Breast epithelium (tissue), 4 donors: ENCODE data around the gene HBS1L. TPM values are rescaled to one million over a fixed set of nuclear protein-coding genes. Genes with fewer than 3 reads are reported as not detected.
"Not testable (repeated sequence)": the region's sequence is repeated elsewhere in the genome, so short reads cannot be mapped to it uniquely, and the experiment has no call there.

Source experiments
- DNase-seq, 2 donors: peaks; one replicate each; pipeline ENCODE4 v3.0.0-alpha.2; 2019; ENCODE audit warnings: low spot score in 2 of 2
- H3K27ac ChIP-seq, 2 donors: fragments of 200-600 bp; sonication (generic) in 1 of 2; one replicate each; pipeline ENCODE4 v1.5.1; 2016 to 2019; ENCODE audit warnings: mild to moderate bottlenecking in 1 of 2
- H3K27me3 ChIP-seq, 2 donors: fragments of 200-600 bp; sonication (generic) in 1 of 2; one replicate each; pipeline versions ENCODE4 v1.5.1 to v1.6.0; 2017 to 2019; ENCODE audit warnings: control low read depth in 1 of 2, mild to moderate bottlenecking in 1 of 2
- H3K36me3 ChIP-seq: fragments of 200-600 bp; one replicate; pipeline ENCODE4 v1.5.1; 2019
- H3K4me1 ChIP-seq, 2 donors: fragments of 200-600 bp; sonication (generic); one replicate each; pipeline ENCODE4 v1.5.1; 2016 to 2019; ENCODE audit warnings: control low read depth in 1 of 2
- H3K4me3 ChIP-seq, 3 donors: fragments of 200-600 bp; sonication (generic); 1 replicate in 2 of 3; 2 replicates in 1 of 3; pipeline ENCODE4 v1.5.1; 2016 to 2019; ENCODE audit warnings: mild to moderate bottlenecking in 3 of 3, moderate library complexity in 2 of 3
- H3K9me3 ChIP-seq, 2 donors: fragments of 200-600 bp; sonication (generic) in 1 of 2; one replicate each; pipeline ENCODE4 v1.5.1; 2016 to 2019; ENCODE audit warnings: control low read depth in 1 of 2
- CTCF ChIP-seq, 3 donors: fragments of 450-650 bp; IDR thresholded peaks; one replicate each; pipeline ENCODE4 v1.5.1; 2016 to 2017; ENCODE audit warnings: antibody characterized with exemption in 3 of 3, mild to moderate bottlenecking in 3 of 3, moderate library complexity in 3 of 3
- POLR2A ChIP-seq: fragments of 450-650 bp; IDR thresholded peaks from one replicate; pipeline ENCODE4 v1.6.1; 2016; ENCODE audit warnings: antibody characterized with exemption, mild to moderate bottlenecking, moderate library complexity
- POLR2AphosphoS5 ChIP-seq, 3 donors: sonication (generic); formaldehyde crosslinking; IDR thresholded peaks; one replicate each; pipeline ENCODE4 v1.6.1; 2017; ENCODE audit warnings: antibody characterized with exemption in 3 of 3
- intact Hi-C: fragments of 100-400 bp; cut with DNase I; formaldehyde crosslinking; loops from one replicate; pipeline ENCODE4 v1.15.1; 2023; ENCODE audit warnings: low total_unique reads
- total RNA-seq, 3 donors: library from RNA; depleted of rRNA; stranded (reverse); fragments of >200 nt; gene quantifications; one replicate each; pipeline ENCODE4 v1.1.0, GENCODE V29; 2016

Gene HBS1L
- total RNA-seq, 3 donors from 2014 or later: 42.0 to 55.5 (median 52.0) TPM

GRCh38 chr6:135063926-135064325 lies 9.3 kb upstream of the HBS1L start:
- Histone ChIP-seq H3K36me3 (no peaks in the 10 kb centered on the region), H3K27me3 (no peaks in the 10 kb centered on the region), H3K4me3 (no peak overlapping the region), H3K27ac (no peak overlapping the region), H3K9me3 (no peaks in the 10 kb centered on the region), H3K4me1 (no peaks in the 10 kb centered on the region)
- intact Hi-C loops: no loop called here
- no peak for DNase-seq
- TF ChIP-seq POLR2A (no peak), CTCF (IDR thresholded peaks at IDR 0.05) (no peak), POLR2AphosphoS5 (IDR thresholded peaks at IDR 0.05) (no peak)

DNA sequence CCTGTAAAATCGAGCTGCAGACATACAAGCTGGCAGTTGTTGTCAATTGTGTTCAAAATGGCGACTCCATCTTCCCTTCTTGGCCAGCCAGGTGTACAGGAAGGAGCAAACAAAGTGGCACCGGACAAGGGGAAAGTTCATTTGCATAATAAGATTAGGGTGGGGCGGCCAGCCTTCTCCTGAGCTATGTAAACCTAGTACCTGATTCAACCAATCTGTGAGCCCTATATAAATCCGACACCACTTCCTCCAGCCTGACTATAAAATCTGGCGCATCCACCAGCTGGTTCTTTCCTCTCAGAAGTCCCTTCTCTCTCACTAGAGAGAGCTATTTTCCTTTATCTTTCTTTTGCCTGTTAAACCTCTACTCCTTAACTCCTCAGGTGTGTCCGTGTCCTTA lies 8.1 kb upstream of the HBS1L start:
- intact Hi-C loops: no loop called here
- H3K4me1 ChIP-seq: no peaks in the 10 kb centered on the region
- H3K27me3 ChIP-seq: no peaks in the 10 kb centered on the region
- no peaks in the 10 kb centered on the region for H3K9me3 ChIP-seq
- no peak overlapping the region for H3K4me3 ChIP-seq
- DNase-seq: no peak
- no peaks in the 10 kb centered on the region for H3K36me3 ChIP-seq
- TF ChIP-seq POLR2A: no peak
- TF ChIP-seq POLR2AphosphoS5 (IDR thresholded peaks at IDR 0.05): no peak
- TF ChIP-seq CTCF (IDR thresholded peaks at IDR 0.05): no peak
- H3K27ac ChIP-seq: no peak overlapping the region

- Histone ChIP-seq H3K4me1 (no peaks in the 10 kb centered on the region), H3K27ac (no peak overlapping the region), H3K27me3 (no peaks in the 10 kb centered on the region), H3K36me3 (no peaks in the 10 kb centered on the region), H3K9me3 (no peaks in the 10 kb centered on the region), H3K4me3 (no peak overlapping the region)
- intact Hi-C loops: no loop called here
- DNase-seq: no peak
- no peak for TF ChIP-seq CTCF (IDR thresholded peaks at IDR 0.05)
- TF ChIP-seq POLR2A: no peak
- TF ChIP-seq POLR2AphosphoS5 (IDR thresholded peaks at IDR 0.05): no peak
Measured at GRCh38 chr6:135060076-135060475, 5.5 kb upstream of the HBS1L start.

DNA sequence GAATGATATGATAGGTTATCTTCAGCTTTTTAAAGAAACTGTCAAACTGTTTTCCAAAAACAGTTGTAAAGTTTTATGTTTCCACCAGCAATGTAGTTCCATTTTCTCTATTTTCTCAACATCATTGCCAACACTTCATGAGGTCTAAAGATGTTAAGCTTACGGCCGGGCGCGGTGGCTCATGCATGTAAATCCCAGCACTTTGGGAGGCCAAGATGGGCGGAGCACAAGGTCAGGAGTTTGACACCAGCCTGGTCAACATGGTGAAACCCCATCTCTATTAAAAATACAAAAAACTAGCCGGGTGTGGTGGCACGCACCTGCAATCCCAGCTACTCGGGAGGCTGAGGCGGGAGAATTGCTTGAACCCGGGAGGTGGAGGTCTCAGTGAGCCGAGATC lies 3.7 kb upstream of the HBS1L start:
- H3K4me3 ChIP-seq, H3K36me3 ChIP-seq, DNase-seq, H3K27ac ChIP-seq, H3K27me3 ChIP-seq, H3K9me3 ChIP-seq, intact Hi-C loops, H3K4me1 ChIP-seq: not testable (repeated sequence)

GRCh38 chr6:135056632-135057031 lies 2.0 kb upstream of the HBS1L start:
- DNase-seq: no peak
- TF ChIP-seq POLR2AphosphoS5 (IDR thresholded peaks at IDR 0.05) (no peak), POLR2A (no peak), CTCF (IDR thresholded peaks at IDR 0.05) (no peak)
- H3K4me1 ChIP-seq: peaks cover 0 to 4% of the 10 kb centered on the region in 2 donors
- no peak overlapping the region for H3K4me3 ChIP-seq
- no peaks in the 10 kb centered on the region for H3K27me3 ChIP-seq
- no peak overlapping the region for H3K27ac ChIP-seq
- no peaks in the 10 kb centered on the region for H3K36me3 ChIP-seq
- H3K9me3 ChIP-seq: no peaks in the 10 kb centered on the region
- intact Hi-C loops: no loop called here

GRCh38 chr6:135054226-135054568 lies 425 bp downstream of the HBS1L start:
- Histone ChIP-seq H3K27ac (peak overlapping the region; percentile 88 to 92), H3K4me3 (peak overlapping the region; percentile 67 to 82 (median 69)), H3K27me3 (no peaks in the 10 kb centered on the region), H3K36me3 (peaks cover under 1% of the 10 kb centered on the region), H3K9me3 (no peaks in the 10 kb centered on the region), H3K4me1 (peaks cover 0 to 4% of the 10 kb centered on the region in 2 donors)
- no peak for DNase-seq
- TF ChIP-seq POLR2AphosphoS5 (IDR thresholded peaks at IDR 0.05) (no peak), CTCF (IDR thresholded peaks at IDR 0.05) (no peak), POLR2A (no peak)
- intact Hi-C loops: no loop called here
